ENCODE results near the gene APLP2.

Gene APLP2

GRCh38 chr11:130042093-130042591, 27.6 kb upstream of the APLP2 start:
- H3K27ac ChIP-seq = no peak overlapping the region
- TF ChIP-seq ZFX (IDR thresholded peaks at IDR 0.05) = no peak
- no peak for TF ChIP-seq CTCF (conservative IDR thresholded peaks at IDR 0.05)

- TF ChIP-seq CTCF (conservative IDR thresholded peaks at IDR 0.05) = no peak
- no peak for TF ChIP-seq ZFX (IDR thresholded peaks at IDR 0.05)
- H3K27ac ChIP-seq = no peak overlapping the region
These were observed 26.1 kb upstream of the APLP2 start for GRCh38 chr11:130043575-130043974.

- H3K27ac ChIP-seq = no peak overlapping the region
- TF ChIP-seq CTCF (conservative IDR thresholded peaks at IDR 0.05) (no peak), ZFX (IDR thresholded peaks at IDR 0.05) (no peak)
These were observed 22.6 kb upstream of the APLP2 start for GRCh38 chr11:130047141-130047540.

GRCh38 chr11:130049328-130049771, 20.3 kb upstream of the APLP2 start:
- no peak for TF ChIP-seq ZFX (IDR thresholded peaks at IDR 0.05)
- no peak for TF ChIP-seq CTCF (conservative IDR thresholded peaks at IDR 0.05)
- no peak overlapping the region for H3K27ac ChIP-seq

- H3K27ac ChIP-seq = no peak overlapping the region
- TF ChIP-seq ZFX (IDR thresholded peaks at IDR 0.05) (no peak), CTCF (conservative IDR thresholded peaks at IDR 0.05) (no peak)
These were observed 19.4 kb upstream of the APLP2 start for GRCh38 chr11:130050257-130050656.

- no peak overlapping the region for H3K27ac ChIP-seq
- TF ChIP-seq ZFX (IDR thresholded peaks at IDR 0.05) (no peak), CTCF (conservative IDR thresholded peaks at IDR 0.05) (no peak)
These were observed 18.6 kb upstream of the APLP2 start for GRCh38 chr11:130051082-130051481.

- no peak overlapping the region for H3K27ac ChIP-seq
- no peak for TF ChIP-seq CTCF (conservative IDR thresholded peaks at IDR 0.05)
- TF ChIP-seq ZFX (IDR thresholded peaks at IDR 0.05) = no peak
These were observed 17.1 kb upstream of the APLP2 start for GRCh38 chr11:130052567-130052966.

Data from C4-2B (cell line).